ENCODE measurements around the gene TIMP2. TPM values are rescaled to one million over a fixed set of nuclear protein-coding genes. Genes with fewer than 3 reads are reported as not detected.

TIMP2 gene
- total RNA-seq, 1 experiment from 2014 or later: 64.8 TPM

DNA sequence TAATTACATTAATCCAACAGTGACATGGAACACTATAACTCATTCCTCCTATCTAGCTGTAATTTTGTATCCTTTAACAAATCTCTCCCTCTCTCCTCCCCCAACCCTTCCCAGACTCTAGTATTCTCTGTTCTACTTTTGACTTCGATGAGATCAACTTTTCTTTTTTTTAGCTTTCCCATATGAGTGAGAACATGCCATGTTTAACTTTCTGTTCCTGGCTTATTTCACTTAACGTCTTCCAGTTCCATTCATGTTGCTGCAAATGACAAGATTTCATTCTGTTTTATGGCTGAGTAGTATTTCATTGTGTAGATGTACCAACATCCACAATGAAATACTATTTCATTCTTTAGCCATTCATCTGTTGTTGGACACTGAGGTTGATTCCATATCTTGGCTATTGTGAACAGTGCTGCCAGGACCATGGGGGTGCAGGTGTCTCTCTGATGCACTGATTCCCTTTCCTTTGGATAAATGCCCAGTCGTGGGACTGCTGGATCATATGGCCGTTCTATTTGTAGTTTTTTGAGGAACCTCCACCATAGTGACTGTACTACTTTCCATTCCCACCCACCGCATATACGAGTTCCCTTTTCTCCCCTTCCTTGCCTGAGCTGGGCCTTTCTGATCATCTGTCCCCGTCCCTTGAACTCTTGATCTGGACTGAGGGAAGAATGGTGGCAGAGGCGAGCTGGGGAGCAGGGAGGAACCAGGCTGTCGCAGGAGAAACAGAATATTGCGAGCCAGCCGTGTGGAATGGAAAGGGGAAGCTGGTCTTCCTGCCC is 14.5 kb downstream of the TIMP2 start:
- BruUV-seq (replicated peaks): no TSS peak
- ChIA-PET CTCF (no interaction called here), POLR2A (no interaction called here), RAD21 (ENCODE audit: low non-redundant PET in 1 of 2, low total read pairs in 2 of 2, uncharacterized antibody in 2 of 2, unreplicated experiment in 2 of 2) (no interaction called here)
- Histone ChIP-seq H4K20me1 (ENCODE audit: insufficient read depth) (no peaks in the 10 kb centered on the region), H3K36me3 (ENCODE audit: control insufficient read depth in 1 of 2, insufficient read depth in 2 of 2, low read length in 2 of 2) (no peaks in the 10 kb centered on the region), H3K9me2 (ENCODE audit: insufficient read depth) (no peaks in the 10 kb centered on the region), H2AFZ (ENCODE audit: low read depth, low read length, poor library complexity, severe bottlenecking) (no peak overlapping the region), H3K4me1 (ENCODE audit: control insufficient read depth in 1 of 2, insufficient read depth in 2 of 2, low read length in 2 of 2) (peaks cover 7 to 39% of the 10 kb centered on the region in 2 experiments), H3K4me2 (ENCODE audit: low read length) (no peak overlapping the region), H3K9ac (ENCODE audit: low read length) (no peak overlapping the region), H3K4me3 (replicated peaks in 1 of 2; ENCODE audit: low read depth in 1 of 2, low read length in 2 of 2) (no peak overlapping the region), H3K27me3 (ENCODE audit: insufficient read depth, low read length) (no peaks in the 10 kb centered on the region), H3K27ac (ENCODE audit: low read depth, low read length) (no peak overlapping the region), H3K79me2 (ENCODE audit: insufficient read depth, low read length) (peaks cover 13% of the 10 kb centered on the region; the same call in 1 of the 2 replicates), H3K9me3 (ENCODE audit: control insufficient read depth in 1 of 2, insufficient read depth in 1 of 2, low read depth in 1 of 2, low read length in 2 of 2) (no peaks in the 10 kb centered on the region)
- TF ChIP-seq, protein P1, sequence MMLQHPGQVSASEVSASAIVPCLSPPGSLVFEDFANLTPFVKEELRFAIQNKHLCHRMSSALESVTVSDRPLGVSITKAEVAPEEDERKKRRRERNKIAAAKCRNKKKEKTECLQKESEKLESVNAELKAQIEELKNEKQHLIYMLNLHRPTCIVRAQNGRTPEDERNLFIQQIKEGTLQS (IDR thresholded peaks at IDR 0.05): no peak
- TF ChIP-seq YY1 (IDR thresholded peaks at IDR 0.05; ENCODE audit: extremely low read depth, insufficient replicate concordance, low read depth, low read length) (no peak), EZH2phosphoT487 (IDR thresholded peaks at IDR 0.05; ENCODE audit: borderline replicate concordance) (no peak), TCF7L2 (IDR thresholded peaks at IDR 0.05; ENCODE audit: borderline replicate concordance, extremely low read depth, insufficient read depth, insufficient read length) (no peak), ZFX (IDR thresholded peaks at IDR 0.05) (no peak)
- TF ChIP-seq, protein P2, sequence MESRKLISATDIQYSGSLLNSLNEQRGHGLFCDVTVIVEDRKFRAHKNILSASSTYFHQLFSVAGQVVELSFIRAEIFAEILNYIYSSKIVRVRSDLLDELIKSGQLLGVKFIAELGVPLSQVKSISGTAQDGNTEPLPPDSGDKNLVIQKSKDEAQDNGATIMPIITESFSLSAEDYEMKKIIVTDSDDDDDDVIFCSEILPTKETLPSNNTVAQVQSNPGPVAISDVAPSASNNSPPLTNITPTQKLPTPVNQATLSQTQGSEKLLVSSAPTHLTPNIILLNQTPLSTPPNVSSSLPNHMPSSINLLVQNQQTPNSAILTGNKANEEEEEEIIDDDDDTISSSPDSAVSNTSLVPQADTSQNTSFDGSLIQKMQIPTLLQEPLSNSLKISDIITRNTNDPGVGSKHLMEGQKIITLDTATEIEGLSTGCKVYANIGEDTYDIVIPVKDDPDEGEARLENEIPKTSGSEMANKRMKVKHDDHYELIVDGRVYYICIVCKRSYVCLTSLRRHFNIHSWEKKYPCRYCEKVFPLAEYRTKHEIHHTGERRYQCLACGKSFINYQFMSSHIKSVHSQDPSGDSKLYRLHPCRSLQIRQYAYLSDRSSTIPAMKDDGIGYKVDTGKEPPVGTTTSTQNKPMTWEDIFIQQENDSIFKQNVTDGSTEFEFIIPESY (IDR thresholded peaks at IDR 0.05; ENCODE audit: extremely low read depth, insufficient replicate concordance, low read length): no peak
- intact Hi-C loops (cut with micrococcal nuclease): no loop called here
- no peak for DNase-seq (ENCODE audit: low read depth, low spot score)
- ATAC-seq: no peak

Data from HCT116 (cell line).